Right ventricle myocardium superior (tissue), 1 donor: ENCODE results near the gene EPHB2. TPM values are rescaled to one million over a fixed set of nuclear protein-coding genes. Genes with fewer than 3 reads are reported as not detected.
"Not testable (repeated sequence)": the region's sequence is repeated elsewhere in the genome, so short reads cannot be mapped to it uniquely, and the experiment has no call there.

Experiments
- ATAC-seq: fragments of 200-7000 bp; cut with Tn5 transposase; one replicate; pipeline ENCODE4 v1.9.1; 2020; ENCODE audit warnings: mild to moderate bottlenecking; ENCODE audit not compliant: poor library complexity
- DNase-seq: peaks from one replicate; pipeline ENCODE4 v3.0.0-alpha.2; 2020
- intact Hi-C: fragments of 100-400 bp; cut with DNase I; formaldehyde crosslinking; loops from one replicate; pipeline ENCODE4 v1.11.2; 2022
- total RNA-seq: library from RNA; stranded (reverse); fragmentation: NEBNext Ultra II Directional; extraction: Animal tissue kit (Norgen Biotek cat#: 25700); gene quantifications from one replicate; pipeline ENCODE4 v1.2.1, GENCODE V29; 2021
- donor health status: DM: no; HTN: yes; CAD: no; lungs with severe emphysema.

EPHB2 gene
- total RNA-seq, 1 donor from 2014 or later, result 2.7 TPM

DNA sequence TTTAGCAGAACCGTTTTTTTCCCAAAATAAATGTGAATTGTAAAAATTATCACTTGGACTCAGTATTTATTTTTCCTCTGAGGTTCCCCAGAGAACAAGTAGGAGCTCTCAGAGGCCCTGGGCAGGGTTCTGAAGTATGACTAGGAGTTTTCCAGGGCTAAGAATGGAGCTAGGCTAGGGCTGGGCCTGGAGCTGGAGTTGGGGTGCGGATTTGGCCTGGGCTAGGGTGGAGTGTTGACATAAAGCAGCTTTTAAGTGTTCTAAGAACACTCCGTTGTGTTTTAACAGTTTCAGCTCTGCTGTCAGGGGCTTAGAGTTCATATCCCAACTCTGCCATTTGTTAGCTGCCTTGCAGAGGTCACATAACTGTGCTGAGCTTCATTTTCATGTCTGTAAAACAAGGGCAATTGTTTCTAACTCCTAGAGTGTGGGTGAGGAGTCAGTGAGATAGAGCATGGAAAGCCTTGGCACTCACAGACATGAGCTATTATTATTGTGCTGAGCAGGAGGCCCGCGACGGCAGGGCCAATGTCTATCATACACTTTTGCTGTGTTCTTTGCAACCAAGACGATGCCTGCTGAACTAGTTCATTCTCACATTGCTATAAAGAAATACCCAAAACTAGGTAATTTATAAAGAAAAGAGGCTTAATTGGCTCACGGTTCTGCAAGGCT, 210.9 kb downstream of the EPHB2 start:
- DNase-seq (no peak), ATAC-seq (peak; percentile 81)
- intact Hi-C loops, result loop anchor here (10.0 kb wide), 1 partner anchor 217 kb away; no protein-coding TSS in a partner anchor

DNA sequence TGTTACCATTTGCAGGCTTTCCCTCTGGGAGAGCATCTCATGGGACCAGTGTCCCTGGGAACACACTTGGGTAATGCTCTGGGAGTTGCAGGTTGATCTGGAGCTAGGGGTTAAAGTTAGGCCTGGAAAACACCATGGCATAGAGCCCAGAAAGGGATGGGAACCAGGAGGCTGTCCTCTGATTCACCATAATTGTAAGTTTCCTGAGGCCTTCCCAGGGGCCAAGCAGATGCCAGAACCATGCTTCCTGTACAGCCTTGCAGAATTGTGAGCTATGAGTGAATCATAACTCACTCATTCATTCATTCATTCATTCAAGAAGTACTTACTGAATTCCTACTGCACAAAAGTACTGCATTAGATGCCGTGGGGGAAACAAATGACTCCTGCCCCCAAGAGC, 212.0 kb downstream of the EPHB2 start:
- no peak for ATAC-seq
- DNase-seq, result no peak
- intact Hi-C loops, result loop anchor here (10.0 kb wide), 1 partner anchor 218 kb away; no protein-coding TSS in a partner anchor

DNA sequence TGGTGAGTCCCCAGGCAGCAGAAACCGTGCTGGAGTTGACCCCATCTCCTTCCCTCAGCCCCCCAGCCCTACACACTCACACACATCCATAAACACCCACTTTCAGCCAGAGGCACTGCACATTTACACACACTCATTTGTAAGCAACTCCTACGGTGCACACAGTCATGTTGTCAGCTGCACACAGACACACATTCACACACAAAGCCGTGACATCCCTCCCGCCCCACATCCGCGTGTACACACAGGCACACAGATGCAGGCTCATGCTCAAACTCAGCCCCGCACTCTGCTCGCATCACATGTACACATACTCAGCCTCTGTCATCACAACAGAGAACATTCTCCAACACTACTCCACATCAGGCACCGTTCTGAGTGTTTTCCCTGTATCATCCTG, 214.5 kb downstream of the EPHB2 start:
- intact Hi-C loops, result loop anchor here (10.0 kb wide), 1 partner anchor 220 kb away; no protein-coding TSS in a partner anchor
- DNase-seq, result no peak
- no peak for ATAC-seq

DNA sequence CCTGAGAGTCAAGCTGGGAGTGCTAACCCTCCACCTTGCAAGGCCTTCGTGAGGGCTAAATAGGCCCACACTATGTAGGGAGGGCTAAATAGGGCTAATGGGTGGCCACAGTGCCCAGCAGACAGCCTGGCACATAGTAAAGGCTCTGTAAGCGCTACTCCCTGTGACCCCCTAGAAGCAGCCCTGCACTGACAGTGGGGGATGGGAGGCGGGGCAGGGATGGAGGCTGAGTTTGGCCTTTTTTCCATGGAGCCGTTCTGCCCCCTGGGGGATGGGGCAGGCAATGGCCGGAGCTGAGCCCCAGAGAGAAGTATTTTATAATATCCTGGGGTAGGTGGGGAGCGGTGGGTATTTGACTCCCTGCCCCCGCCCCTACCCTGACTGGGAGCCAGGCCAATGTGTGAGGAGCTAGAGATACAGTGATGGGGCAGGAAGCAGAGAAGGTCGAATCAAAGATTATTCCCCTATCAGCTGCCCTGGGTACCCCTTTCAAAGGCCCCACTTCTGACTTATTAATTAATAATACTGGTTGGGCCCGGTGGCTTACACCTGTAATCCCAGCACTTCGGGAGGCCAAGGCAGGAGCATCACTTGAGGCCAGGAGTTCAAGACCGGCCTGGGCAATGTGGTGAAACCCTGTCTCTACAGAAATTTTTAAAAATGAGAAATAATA, 219.7 kb downstream of the EPHB2 start:
- intact Hi-C loops, result loop anchor here (5.0 kb wide), 1 partner anchor 253 kb away; no protein-coding TSS in a partner anchor
- peak; percentile 87 for ATAC-seq
- peak; percentile 56 for DNase-seq

DNA sequence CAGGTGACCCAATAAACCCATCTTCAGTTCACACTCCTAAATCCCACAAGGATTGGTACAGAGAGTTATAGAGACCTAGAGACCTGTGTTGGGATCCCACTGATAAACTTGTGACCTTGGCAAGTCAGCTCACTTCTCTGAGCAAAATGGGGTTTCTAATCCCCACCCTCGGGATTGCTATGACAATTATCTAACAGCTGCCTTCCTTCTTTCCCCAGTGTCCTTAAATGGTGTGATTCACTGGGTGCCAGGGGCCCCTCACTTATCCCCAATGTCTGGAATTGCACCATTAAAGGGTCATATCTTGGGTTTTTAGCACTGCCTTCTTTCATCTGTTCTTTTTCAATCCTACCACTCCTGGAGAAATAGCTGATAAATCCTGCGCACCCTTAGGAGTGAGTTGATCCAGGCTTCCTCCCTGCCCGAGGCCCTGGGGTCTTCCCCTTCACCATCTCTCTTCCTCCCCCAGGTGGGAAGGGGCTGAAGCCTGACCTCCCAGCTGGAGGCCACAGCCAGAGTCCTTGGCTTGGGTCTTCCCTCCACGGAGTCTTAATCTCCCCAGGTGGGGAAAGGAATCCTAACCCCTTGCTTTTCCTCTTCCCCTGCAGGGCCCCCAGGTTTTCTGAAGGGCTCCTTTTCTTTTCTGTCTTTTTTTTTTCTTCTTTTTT, 222.3 kb downstream of the EPHB2 start:
- ATAC-seq (no peak), DNase-seq (no peak)
- intact Hi-C loops, result loop anchor here (5.0 kb wide), 1 partner anchor 256 kb away; no protein-coding TSS in a partner anchor

DNA sequence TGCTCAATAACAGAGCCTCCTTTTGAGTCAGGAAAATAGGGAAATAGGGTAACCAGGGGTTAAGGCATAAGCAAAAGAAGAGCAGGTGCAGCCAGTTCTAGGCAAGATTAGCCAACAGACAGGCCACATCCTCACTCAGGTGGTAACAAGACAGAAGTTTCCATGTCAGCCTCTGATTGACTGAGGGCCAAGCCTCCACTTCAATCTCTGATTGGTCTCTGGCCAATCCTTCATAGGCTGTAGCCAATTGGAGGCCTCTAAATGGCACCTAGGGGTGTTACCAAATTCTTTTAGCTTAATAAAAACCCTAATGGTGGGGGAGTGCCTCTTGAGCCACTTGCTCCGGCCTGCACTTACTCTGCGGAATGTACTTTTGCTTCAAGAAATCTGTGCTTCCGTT, 224.8 kb downstream of the EPHB2 start:
- ATAC-seq, result no peak
- intact Hi-C loops, result no loop called here
- no peak for DNase-seq

DNA sequence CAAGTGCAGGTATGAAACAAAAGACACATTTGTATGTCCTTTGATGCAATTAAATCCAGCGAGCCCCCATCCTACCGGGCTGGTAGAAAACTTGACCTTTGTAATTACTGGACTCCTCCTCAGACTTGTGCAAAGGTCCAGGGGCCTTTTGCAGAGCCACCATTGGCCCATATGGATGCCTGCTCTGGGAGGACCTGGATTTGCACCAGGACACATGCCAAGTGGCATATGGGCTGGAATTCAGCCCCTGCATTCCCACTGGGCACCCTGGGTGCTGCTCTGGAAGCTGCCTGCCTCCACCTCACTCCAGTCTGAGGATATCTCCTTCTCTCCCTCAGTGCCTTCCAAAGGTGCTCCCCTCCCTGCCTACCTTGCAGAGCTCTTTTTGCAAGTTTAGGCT, 226.0 kb downstream of the EPHB2 start:
- intact Hi-C loops, result no loop called here
- no peak for DNase-seq
- ATAC-seq, result no peak

DNA sequence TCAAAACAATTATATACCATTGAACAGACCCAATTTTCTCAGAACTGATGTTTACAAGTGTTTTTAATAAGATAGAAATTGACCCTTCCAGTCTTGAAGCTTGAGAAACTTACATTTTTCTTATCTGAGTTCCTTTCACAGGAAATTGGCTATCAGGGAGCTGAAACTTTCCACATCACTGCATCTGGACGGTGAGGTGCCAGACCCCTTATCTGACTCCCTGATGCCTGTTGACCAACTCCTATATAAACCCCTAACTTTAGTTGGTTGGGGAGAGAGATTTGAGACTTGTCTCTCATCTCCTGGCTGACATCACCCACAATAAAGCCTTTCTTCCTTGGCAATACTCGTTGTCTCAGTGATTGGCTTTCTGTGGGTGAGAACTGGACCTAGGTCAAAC, 230.6 kb downstream of the EPHB2 start:
- ATAC-seq, result no peak
- no peak for DNase-seq
- intact Hi-C loops, result no loop called here

DNA sequence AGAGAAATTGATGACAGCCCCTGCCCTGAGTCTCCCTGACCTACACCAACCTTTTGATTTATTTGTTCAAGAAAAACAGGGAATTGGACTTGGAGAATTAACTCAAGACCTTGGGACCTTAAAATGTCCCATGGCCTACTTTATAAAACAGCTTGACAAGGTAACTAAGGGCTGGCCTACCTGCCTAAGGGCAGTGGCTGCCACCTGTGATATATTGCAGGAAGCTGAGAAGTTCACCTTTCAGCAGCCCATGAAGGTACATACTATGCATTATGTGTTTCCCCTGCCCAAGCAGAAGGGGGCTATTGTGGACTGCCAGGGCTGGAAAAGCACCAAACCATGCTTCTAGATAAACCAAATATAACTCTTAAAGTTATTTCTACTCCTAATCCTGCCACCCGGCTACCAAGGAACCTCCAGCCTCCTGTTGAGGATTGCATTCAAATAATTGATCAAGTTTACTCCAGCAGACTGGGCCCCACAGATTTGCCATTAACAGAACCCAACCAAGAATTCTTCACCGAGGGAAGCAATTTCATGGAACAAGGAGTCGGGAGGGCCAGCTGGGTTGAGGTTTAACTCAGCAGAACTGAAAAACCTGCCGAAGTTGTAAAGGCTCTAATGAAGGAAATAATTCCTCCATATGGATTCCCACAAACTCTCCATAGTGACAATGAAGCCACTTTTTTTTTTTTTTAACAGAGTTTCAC, 233.9 kb downstream of the EPHB2 start:
- intact Hi-C loops, result no loop called here
- DNase-seq, result no peak
- no peak for ATAC-seq

DNA sequence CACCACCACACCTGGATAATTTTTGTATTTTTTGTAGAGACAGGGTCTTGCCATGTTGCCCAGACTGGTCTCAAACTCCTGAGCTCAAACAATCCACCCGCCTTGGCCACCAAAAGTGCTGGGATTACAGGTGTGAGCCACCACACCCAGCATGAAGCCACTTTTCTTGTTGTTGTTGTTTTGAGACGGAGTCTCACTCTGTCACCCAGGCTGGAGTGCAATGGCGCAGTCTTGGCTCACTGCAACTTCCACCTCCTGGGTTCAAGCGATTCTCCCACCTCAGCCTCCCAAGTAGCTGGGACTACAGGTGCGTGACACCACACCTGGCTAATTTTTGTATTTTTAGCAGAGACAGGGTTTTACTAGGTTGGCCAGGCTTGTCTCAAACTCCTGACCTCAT, 234.5 kb downstream of the EPHB2 start:
- DNase-seq, ATAC-seq, intact Hi-C loops: not testable (repeated sequence)

DNA sequence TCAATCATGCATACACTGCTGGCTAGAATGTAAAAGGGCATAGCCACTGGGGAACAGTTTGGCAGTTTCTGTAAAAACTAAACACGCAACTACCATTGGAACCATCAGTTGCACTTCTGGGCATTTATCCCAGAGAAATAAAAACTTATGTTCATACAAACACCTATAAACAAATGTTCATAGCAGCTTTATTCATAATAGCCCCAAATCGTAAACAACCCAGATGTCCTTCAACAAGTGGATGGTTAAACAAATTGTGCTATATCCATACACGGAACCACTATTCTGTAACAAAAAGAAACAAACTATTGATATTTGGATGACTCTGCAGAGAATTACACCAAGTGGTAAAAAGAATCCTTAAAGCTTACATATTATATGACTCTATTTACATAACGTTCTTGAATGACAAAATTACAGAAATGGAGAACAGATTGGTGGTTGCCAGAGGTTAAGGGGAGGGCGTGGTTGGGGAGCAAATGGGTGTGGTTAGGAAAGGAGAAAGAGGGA, 239.2 kb downstream of the EPHB2 start:
- ATAC-seq (no peak), DNase-seq (no peak)
- intact Hi-C loops, result no loop called here

DNA sequence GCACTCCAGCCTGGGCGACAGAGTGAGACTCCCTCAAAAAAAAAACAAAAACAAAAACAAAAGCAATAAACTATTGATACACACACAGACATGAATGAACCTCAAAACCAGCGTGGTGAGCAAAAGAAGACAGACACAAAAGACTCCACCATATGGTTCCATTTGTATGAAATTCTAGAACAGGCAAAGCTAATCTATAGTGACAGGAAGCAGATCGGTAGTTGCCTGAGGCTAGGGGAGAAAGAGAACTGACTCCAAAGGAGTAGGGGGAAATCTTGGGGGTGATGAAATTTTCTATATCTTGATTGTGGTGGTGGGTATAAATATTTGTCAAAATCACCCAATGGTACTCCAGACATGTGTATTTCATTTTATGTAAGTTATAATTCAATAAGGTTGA, 241.2 kb downstream of the EPHB2 start:
- intact Hi-C loops, result no loop called here
- no peak for ATAC-seq
- DNase-seq, result no peak

DNA sequence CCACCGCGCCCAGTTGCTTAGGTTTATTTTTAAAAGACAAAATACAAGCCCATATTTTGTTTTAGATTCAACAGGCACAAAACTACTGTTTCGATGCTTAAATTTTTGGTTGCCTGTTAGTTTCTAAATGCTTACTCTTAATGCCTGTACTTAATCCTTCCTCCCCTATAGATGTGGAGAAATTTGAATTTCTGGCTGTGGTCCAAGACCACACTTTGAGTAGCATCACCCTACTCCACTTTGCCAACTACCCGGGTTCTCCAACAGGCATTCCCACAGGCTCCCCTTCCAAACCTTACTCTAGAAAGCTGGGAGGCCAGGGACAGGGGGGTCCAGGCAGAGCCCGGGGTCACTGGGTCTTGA, 242.0 kb downstream of the EPHB2 start:
- ATAC-seq (no peak), DNase-seq (no peak)
- intact Hi-C loops, result no loop called here

DNA sequence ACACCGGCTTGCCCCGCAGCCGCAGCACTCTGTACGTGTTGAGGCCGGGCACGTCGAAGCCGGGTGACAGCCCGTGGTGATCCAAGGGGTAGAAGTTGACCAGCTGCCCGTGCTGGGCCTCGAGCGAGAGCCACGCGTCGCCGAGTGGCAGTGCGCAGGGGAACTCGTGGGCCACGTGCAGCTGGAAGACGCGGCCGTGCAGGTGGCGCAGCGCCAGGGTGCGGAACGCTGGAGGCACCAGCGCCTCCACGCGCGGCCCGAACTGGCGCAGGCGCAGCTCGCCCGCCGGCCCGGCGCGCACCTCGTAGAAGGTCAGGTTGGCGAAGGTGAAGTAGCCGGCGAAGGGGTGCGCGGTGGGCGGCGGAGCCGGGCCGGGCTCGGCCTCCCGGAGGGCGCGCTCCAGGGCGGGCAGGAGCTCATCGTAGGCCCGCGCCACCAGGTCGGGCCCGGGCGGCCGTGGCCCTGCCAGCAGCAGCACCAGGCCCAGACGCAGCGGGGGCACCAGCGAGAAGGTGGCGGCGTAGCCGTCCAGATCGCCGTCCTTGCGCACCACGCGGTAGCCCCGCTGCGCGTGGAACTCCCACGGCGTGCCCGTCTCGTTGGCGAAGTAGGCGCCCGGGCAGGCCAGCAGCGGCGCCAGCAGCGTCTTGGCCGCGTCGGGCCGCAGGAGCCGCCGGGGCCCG, 242.6 kb downstream of the EPHB2 start:
- DNase-seq (no peak), ATAC-seq (no peak)
- intact Hi-C loops, result no loop called here

DNA sequence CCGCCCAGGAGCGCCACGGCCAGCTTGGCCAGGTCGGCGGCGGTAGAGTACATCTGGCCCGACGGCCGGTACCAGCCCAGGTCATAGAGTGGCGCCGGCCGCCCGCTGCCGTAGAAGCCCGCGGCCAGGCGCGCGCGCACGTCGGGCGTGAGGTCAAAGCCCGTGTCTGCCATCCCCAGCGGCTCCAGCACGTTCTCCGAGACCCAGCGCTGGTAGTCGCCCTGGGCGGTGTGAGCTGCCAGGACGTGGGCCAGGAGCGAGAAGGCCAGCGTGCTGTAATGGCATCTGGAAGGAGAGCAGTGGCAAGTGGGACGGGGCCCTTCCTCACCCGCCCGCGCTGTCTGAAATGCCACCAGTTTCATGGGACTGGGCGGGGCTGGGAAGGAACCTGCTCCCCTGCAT, 243.1 kb downstream of the EPHB2 start:
- DNase-seq, result no peak
- no peak for ATAC-seq
- intact Hi-C loops, result no loop called here

DNA sequence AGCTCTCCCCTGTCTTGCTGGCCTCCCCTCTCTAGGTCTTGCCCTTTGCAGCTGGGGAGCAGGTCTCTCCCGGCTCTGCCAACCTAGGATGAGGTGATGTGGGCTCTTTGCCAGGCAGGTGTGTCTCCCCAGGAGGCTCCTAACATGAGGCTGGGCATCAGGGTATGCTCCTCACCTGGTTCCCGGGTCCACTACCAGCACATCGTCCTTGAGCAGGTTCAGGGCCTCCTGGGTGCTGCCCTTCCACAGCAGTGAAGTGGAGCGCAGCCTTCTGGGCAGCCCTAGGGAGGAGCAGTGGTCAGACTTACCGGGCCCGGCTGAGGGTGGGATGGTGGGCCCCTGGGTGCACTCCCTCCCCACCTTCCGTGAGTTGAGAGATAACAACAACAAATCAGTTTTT, 244.5 kb downstream of the EPHB2 start:
- DNase-seq (no peak), ATAC-seq (no peak)
- intact Hi-C loops, result no loop called here

DNA sequence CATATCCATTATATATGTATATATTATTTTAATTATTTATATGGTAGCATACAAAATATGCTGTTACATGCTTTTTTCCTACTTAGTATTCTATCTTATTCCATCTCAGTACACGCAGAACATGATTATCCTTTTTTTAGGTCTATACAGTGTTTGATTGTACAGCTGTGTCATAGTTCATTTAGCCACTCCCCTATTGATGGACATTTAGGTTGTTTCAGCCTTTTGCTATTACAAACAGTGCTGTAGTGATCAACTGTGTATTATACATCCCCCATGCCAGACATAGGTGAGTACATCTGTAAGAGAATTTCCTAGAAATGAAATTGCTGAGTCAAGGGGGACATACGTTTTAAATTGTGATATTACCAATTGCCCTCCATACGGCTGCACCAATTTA, 246.4 kb downstream of the EPHB2 start:
- intact Hi-C loops, result no loop called here
- ATAC-seq, result no peak
- no peak for DNase-seq

DNA sequence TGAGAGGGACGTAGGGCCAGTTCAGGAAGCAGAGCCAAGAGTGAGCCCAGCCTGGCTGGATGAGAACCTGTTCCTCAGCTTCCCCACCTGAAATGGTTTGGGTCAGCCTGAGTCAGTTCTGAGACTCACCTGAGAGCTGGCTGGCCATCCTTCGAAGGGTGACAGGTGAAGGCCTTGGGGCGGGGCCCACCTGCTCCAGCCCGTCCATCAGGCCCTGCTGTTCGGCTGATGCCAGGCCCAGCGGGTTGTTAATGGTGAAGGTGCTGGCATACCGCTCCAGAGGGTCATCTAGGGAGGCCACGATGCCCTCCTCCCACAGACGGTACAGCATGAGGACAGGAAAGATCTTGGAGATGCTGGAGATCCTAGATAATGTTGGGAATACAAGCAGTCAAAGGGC, 247.9 kb downstream of the EPHB2 start:
- no peak for DNase-seq
- intact Hi-C loops, result no loop called here

More for the DNA sequence above, 247.9 kb downstream of the EPHB2 start:
- no peak for ATAC-seq
